Stimulated activated CD8-positive, alpha-beta memory T cell treated with anti-CD3 and anti-CD28 coated beads, Interleukin-12 subunit alpha, Interleukin-12 subunit beta, amount 100 ng/mL, for 4 hours (primary cell): ENCODE data around the gene ONECUT3.
"Not testable (repeated sequence)": the region's sequence is repeated elsewhere in the genome, so short reads cannot be mapped to it uniquely, and the experiment has no call there.

Source experiments
- DNase-seq: peaks from one replicate; pipeline ENCODE4 v3.0.0-alpha.2; 2020; ENCODE audit warnings: low read depth

The ONECUT3 gene

DNA sequence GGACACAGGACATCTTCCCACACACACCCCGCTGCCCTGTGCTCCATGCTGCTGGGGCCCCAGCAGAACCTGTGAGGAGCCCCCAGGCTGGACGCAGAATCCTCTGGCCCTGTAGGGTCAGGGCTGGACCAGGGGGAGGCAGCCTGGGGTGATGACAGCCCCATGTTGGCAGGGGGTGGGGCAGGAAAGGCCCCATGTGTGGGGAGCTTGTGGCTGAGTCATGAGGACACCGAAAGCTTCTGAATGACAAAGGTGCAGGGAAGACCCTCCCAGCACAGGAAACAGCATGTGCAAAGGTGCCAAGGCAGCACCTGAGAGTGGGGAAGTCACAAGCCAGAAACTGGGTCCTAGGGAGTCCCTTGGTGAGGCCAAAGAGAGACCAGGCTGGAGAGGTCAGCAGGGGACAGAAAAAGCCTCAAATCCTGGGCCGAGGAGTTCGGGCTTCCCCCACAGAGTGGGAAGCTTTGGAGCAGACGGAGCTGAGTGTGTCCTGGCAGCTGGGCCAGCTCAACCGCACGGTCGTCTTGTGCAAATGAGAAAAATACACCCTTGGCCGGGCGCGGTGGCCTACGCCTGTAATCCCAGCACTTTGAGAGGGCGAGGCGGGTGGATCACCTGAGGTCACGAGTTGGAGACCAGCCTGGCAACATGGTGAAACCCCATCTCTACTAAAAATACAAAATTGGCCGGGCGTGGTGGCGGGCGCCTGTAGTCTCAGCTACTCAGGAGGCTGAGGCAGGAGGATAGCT is 41.3 kb downstream of the ONECUT3 start:
- DNase-seq, result no peak

DNA sequence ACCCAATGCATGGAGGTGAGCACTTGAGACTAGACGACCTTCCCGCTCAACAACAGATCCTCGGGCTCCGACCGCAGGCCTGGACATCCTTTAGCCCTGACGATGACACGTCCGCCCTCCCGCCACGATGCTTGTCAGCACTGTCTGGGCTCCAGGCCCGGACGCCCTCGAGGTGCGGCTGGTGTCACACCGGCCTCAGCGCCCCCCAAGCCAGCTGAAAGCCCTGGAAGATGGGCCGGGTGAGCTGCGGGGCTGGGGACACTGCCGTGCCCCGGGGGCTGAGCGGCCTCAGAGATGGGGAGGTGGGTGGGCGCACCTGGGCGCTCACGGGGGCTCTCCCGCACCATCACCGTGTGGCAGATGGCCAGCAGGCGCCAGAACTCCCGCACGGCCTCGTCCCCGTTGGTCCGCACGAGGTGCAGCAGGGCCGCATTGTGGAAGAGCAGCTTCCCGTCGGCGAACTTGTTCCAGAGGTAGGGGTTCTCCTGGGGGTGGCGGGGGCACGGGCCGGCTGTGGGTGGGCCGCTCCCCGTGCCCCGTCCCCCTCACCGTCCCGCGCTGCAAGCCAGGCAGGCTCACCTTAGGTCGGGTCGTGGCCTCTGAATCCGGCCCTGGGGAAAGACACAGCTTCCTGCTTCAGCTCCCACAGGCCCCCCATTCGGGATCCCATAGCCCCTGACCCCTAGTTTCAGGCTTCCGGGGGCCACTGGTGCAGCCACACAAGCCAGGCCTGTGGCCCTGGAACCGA is 43.3 kb downstream of the ONECUT3 start:
- DNase-seq, result no peak

DNA sequence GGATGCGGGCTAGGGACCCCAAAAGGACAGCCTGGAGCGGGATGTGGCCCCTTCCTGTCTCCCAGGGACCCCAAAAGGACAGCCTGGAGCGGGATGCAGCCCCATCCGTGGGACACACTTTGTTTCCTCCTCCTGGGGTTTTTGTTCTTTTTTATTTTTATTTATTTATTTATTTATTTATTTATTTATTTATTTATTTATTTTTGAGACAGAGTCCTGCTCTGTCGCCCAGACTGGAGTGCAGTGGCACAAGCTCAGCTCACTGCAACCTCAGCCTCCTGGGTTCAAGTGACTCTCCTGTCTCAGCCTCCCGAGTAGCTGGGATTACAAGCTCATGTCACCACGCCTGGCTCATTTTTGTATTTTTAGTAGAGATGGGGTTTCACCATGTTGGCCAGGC is 44.0 kb downstream of the ONECUT3 start:
- not testable (repeated sequence) for DNase-seq

DNA sequence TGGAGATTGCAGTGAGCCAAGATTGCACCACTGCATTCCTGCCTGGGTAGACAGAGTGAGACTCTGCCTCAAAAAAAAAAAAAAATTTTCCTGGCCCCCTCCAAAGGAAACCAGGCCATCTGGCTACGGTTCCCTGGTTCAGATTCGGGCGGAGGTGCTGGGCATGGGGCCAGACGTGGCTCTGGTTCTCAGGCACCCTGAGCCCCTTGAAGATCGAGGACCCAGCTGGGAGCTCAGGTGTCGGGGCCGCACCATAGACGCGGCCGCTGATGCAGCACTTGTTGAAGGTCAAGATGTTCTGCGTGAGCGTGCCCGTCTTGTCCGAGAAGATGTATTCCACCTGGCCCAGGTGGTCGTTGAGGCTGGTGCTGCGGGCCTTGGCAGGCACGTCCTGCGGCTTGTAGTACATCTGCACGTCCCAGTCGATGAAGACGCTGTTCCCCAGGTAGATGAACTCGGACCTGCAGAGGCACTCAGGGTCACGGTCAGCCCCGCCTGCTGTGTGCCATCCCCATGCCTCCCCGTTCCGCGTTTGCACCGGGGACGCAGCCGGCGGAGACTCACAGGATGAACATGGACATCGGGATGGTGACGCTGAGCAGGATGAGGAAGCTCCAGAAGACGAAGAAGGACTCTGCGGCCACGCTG is 46.5 kb downstream of the ONECUT3 start:
- no peak for DNase-seq

DNA sequence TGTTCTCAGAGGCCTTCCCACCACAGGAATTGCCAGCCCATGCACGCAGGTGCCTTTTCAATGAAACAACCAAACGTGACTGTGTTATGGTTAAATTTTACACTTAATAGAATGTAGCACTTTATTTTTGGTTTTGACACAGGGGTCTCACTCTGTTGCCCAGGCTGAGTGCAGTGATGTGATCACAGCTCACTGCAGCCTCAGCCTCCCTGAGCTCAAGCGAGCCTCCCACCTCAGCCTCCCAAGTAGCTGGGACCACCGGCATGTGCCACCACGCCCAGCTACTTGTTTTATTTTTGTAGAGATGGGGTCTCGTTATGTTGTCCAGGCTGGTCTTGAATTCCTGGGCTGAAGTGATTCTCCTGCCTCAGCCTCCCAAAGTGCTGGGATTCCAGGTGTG is 51.6 kb downstream of the ONECUT3 start:
- DNase-seq, result no peak

DNA sequence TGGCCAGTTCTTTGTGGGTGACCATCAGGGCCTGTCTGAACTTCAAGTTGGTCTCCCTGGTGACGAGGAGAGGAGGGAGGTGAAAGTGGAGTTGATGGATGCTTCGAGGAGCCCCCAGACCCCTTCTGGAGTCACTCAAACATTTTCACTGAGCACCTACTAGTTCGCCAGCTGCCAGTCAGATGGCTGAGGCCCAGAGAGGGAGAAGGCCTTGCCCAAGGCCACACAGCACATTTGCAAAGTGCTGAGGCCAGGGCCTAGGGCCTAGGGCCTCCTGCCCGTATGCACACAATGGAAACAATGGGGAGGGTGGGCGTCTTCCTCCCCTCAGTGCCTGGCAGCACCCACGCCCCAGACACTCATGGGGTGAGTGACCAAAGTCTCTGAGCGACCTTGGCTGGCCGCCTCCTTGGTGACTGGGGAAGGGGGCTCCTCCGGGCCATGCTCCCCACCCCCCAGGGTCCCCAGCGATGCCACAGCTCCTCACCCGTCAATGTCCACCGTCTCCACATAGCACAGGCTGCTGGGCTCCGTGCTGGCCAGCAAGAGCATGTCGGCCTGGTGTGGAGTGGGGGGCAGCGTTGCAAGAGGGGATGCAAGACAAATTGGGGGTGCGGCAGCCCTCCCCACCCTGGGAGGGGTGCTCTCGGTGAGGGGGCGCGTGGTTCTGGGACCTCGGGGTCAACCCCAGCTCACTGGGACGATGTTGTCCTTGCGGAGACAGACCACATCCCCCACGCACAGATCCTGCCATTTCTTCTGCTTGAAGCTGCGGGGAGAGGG is 52.3 kb downstream of the ONECUT3 start:
- no peak for DNase-seq

DNA sequence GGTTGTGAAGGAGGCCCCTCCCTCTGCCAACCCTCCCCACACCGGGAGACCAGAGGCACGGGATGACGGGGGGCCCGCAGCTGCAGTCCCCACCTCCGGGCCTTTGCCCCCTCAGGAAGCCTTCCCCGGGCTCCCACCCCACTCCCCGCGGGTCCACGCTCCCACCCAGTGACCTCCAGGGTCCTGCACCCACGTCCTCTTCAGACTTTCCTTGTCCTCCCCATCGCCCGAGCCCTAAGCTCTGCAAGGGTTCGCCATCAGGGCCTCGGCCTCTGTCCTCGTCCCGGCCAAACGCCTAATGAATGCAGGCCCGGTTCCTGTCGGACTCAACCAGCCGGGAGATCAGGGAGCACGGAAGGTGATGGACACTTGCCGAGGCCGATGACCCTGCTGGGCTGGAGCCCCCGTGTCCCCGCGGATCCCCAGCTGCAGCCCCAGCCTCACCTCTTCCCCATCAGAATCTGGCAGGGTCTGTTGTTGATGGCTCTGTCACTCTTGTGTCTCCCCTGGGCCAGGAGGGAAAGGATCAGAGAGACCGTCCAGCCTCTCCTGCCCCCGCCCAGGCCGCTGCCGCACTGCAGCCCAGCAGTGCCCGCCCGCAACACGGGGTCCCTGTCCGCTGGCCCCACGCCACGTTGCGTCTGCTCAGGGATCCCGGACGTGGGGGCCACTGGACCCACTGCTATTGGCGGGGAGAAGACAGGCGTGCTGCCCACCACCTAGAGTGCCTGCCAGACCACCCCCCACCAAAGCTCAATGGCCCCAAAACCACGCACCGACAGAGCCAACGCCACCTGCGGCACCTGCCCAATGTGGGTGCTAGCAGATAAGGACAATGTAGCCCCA is 53.1 kb downstream of the ONECUT3 start:
- no peak for DNase-seq

DNA sequence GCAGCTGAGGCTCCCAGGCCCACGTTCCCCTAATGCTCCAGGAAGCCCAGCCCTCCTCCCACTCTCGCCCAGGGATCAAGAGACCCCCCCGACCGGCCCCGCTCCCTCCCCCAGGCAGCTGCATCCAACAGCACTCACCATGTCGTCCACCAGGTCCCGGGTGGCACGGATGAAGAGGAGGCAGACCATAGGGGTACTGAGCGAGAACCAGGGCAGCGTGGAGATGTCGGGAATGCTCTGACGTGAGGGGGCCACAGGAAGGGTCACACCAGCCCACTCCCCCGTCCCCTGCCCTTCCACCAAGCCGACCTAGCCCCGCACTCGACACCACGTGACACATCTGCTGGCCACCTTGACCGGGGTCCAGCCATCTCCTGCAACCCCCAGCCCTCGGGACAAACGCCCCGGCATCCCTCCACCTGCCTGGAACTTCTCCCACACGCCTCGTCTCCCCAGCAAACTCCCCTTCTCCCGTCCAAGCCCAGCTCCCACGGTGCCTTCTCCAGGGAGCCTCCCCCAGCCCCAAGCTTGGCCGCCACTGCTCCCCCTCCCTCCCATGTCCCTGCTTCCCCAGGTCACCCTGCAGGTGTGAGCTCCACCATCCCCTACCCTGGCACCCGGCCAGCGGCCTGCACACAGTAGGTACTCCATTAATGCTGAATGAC is 53.9 kb downstream of the ONECUT3 start:
- DNase-seq, result no peak

DNA sequence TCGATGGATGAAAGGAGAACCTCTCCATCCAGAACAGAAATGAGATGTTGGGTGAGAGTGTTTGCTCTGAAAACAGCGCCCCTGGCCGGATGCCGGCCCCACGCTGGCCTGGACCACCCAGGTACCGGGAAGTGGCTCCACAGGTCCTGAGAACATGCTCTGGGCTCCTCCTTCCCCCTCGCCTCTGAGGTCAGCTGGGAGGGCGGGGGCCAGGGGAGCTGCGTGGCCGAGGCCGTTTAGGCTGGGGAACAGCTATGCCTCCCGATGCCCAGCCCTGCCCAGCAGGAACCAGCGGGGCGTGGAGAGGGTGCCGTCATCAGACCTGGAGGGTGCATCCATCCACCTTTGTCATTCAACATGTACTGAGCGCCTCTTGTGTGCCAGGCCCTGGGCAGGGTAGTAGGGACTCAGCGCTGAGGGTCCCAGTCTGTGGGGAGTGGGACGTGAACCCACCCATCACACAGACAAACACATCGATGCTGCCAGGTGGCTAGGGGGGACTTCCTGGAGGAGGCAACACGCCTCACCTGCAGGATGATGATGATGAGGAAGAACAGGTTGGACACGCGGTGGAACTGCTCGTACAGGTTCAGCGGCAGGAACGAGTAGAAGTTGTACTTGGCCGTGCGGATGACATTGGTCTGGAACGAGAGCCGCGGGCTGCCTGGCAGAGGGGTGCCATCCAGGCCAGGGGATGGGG is 54.5 kb downstream of the ONECUT3 start:
- no peak for DNase-seq

DNA sequence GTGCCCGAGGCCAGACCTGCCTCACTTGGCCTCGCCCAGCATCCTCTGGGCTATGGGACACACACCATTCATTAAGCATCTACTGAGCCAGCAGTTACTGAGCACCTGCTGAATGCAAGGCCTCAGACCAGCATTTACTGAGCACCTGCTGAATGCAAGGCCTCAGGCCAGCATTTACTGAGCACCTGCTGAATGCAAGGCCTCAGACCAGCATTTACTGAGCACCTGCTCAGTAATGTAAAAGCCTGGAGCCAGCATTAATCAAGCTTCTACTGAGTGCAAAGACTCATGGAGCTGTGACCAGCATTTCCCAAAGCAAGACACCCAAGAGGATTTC is 55.1 kb downstream of the ONECUT3 start:
- DNase-seq, result no peak

DNA sequence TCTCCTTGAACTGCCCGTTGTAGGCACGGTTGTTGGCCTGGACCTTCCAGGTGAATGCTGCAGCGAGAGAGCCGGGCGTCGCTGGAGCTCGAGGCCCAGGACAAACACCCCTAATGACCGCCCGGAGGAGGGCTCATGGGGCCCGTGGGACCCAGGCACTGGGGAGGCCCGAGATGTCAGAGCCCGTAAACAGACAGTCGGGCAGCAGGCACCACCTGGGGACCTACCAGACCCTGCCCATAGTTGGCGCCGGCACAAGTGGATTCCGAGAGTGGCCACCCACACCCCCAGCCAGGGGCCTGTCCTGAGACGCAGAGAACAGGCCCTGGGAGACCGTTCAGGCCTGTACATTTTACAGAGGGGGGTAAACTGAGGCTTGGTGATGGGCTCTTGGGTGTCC is 56.4 kb downstream of the ONECUT3 start:
- DNase-seq, result no peak

DNA sequence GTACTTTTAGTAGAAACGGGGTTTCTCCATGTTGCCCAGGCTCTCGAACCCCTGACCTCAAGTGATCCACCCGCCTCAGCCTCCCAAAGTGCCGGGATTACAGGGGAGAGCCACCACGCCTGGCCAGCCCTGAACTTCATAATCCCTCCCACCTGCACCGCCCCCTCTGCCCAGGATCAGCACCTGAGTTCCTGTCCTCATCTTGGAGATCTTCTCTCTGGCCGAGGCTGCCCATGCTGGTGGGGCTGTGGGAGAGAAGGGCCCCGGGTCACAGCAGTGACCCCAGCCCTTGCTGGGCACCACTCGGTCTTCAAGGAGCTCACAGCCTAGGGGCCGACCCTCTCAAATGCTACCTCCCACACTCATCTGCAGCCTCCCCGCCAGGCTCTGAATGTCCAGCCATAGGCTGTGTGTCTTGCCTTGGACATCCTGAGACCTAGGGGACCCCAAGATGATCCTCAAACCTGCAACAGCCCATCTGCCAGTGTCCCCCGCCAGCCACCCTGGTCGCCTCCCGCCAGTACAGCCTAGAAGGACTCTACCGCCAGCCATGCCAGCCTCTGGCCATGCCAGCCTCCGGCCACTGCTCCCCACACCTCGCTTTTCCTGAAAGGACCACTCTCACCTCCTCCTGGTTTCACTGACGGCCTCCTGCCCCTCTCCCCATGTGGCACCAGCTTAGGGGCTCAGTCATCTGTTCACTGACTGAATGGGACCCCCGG is 57.3 kb downstream of the ONECUT3 start:
- no peak for DNase-seq

DNA sequence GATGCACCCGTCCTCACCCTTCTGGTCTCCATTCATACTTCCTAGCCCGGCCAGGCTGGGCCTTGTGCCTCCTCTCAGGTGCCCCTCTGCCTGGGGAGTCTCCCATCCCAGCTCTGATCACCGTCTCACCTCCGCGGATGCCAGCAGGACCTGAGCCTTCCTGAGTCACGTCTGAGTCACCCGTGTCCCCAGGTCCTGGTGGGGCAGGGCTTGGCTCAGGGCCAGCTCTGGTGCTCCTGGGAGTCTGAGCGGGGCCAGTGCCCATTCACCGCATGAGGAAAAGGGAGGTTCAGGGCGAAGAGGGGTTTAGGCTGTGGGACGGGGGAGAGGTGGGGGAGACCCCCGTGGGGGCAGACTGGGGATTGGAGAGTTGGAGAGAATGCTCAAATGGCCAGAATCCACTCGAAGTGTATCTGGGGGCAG is 58.2 kb downstream of the ONECUT3 start:
- peak; percentile 35 for DNase-seq

DNA sequence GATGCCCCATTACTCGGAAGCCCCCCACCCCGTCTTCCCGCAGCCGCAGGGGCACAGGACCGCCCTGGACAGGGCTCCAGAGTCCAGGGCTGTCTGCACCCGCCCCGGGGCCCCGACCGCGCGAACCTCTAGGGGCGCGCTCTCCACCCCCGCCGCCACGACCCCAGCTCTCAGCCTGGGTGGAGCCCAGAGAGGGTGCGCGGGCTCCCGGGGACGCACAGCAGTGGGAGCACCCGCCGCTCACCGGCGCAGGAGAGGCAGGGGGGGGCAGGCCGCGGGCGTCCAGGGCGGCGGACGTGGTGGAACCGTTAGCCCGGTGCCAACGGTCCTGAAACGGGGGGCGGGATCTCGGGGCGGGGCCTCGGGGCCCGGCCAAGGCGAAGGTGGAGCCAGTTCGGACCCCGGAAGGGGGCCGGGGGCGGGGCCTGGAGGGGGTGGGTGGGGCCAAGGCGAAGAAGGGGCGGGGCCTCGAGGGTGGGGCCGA is 58.7 kb downstream of the ONECUT3 start, which contains the start of gene ATP8B3:
TSS of gene ATP8B3 (minus strand) at position 335 of the 484 bp plus-strand sequence. CDS start 540 bp downstream, outside the sequence.
- no peak for DNase-seq

DNA sequence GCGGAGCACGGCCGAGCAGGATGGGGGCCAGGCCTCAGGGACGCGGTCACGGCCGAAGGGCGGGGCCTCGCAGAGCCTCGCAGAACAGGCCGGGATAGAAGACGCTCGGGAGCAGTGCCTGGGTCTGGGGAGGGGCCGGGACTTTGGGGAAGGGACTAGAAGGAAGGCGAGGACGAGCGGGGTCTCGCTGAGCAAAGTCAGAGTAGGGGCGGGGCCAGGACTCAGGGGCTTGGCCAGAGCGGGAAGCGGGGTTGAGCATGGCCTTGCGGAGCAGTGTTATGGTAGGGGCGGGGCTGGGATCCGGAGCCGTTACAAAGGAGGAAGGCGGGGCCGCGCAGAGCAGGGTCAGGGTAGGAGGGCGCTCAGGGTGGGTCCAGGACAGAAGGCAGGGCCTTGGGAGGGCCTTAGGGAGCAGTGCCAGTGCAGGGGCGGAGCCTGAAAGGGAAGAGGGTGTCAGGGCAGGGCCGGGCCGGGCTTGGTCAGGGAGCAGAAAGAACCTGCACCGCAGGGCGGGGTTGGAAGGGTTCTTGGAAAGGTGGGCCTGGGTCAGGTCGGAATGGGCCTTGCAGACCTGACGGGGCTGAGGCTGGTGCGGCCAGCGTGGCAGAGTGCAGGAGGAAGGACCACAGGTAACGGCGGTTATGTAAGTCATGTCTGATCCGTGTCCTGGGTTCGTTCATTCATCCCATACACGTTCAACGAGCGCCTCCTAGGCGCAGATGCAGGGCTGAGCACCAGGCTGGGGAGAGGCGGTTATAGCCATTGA is 59.3 kb downstream of the ONECUT3 start:
- peak; percentile 62 for DNase-seq

DNA sequence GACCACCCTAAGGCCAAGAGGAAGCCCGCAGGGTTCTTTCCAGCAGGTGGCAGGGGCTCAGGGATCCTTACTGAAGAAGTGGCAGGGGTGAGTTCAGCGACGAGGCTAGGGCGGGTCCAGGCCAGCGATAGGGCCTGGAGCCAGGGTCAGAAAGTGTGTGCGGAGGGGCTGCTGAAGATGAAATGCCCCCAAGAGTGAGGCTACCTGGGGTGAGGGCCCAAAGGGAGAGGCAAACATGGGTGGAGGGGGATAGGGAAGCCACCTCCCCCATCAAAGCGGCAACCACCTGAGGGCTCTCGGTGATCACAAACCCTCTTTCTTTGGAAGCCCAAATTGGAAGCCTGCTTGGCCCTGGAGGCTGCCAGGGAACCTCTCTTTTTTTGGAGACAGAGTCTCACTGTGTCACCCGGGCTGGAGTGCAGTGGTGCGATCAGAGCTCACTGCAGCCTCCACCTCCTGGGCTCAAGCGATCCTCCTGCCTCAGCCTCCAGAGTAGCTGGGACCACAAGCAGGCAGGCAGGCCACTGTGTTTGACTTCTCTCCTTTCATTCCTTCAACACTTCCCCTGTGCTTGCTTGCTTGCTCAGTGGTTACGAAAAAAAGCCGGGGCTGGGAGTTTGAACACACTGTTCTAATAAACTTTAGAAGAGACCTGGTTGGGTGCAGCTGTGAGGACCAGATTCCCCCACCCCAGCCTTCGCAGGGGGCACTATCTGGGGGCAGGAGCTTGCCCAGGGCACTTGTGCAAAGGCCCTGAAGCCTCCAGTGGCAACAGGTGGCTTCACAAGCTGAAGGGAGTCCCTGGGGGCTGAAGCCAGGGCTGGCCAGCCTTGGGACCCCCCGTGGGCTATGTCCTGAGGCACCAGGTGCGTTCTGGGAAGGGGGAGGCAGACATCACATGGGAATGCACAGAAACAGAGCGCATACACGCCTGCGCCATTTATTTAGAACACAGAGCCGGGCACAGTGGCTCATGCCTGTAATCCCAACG is 60.2 kb downstream of the ONECUT3 start:
- DNase-seq, result no peak

DNA sequence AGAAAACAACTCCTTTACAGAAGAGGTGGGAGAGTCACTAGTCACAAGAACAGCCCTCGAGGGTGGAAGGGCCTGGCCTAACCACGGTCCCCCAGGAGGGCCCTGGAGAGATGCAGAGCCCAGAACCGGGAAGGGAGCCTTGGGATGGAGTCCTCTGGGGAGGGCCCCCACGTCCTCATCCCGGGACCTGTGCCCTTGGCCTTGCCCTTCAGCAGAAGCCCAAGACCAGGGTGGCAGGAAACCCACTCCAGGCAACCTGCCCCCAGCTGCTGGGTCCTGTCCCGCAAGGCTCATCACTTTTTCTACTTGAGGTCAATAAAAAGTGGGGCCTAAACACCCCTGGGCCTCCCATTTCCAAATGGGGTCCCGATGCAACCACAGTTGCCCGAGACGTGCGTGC is 61.1 kb downstream of the ONECUT3 start:
- no peak for DNase-seq
